NT2/D1 (cell line): ENCODE measurements around the gene ZBTB37.

Experiments used
- DNase-seq: peaks from one replicate; pipeline ENCODE4 v3.0.0-alpha.2; 2011; ENCODE audit warnings: low read depth, low spot score
- H3K27me3 ChIP-seq: 2 replicates; pipeline ENCODE4 v1.6.0; 2011; ENCODE audit warnings: mild to moderate bottlenecking; ENCODE audit not compliant: insufficient read length, insufficient read depth
- H3K36me3 ChIP-seq: 2 replicates; pipeline ENCODE4 v1.6.1; 2011; ENCODE audit warnings: mild to moderate bottlenecking, low read length, mixed read lengths; ENCODE audit not compliant: insufficient read depth, insufficient read length
- H3K4me1 ChIP-seq: 2 replicates; pipeline ENCODE4 v1.5.1; 2011; ENCODE audit not compliant: insufficient read depth, insufficient read length
- H3K4me3 ChIP-seq: 2 replicates; pipeline ENCODE4 v1.5.1; 2011; ENCODE audit warnings: low read depth; ENCODE audit not compliant: insufficient read length
- H3K9ac ChIP-seq: 2 replicates; pipeline ENCODE4 v1.6.0; 2011; ENCODE audit warnings: low read depth; ENCODE audit not compliant: insufficient read length
- H3K9me3 ChIP-seq: 2 replicates; pipeline ENCODE4 v1.5.1; 2011; ENCODE audit warnings: mild to moderate bottlenecking, low read length; ENCODE audit not compliant: insufficient read depth
- SUZ12 ChIP-seq: IDR thresholded peaks from 2 replicates; pipeline ENCODE4 v1.6.1; 2011; ENCODE audit not compliant: insufficient read length, insufficient read depth; ENCODE audit errors: extremely low read depth
- YY1 ChIP-seq: IDR thresholded peaks from 2 replicates; pipeline ENCODE4 v1.6.1; 2011; ENCODE audit not compliant: insufficient read length, insufficient read depth
- ZNF274 ChIP-seq: IDR thresholded peaks from 2 replicates; pipeline ENCODE4 v1.6.1; 2011; ENCODE audit warnings: mild to moderate bottlenecking, low read depth, low read length

ZBTB37 gene

GRCh38 chr1:173914366-173914871 is 46.2 kb downstream of the ZBTB37 start:
- H3K36me3 ChIP-seq: no peaks in the 10 kb centered on the region
- TF ChIP-seq ZNF274: no peak
- TF ChIP-seq SUZ12: no peak
- no peak for TF ChIP-seq YY1
- peak; percentile 28 for DNase-seq
- peaks cover 4% of the 10 kb centered on the region for H3K4me1 ChIP-seq
- no peaks in the 10 kb centered on the region for H3K27me3 ChIP-seq
- no peak overlapping the region for H3K9ac ChIP-seq
- H3K9me3 ChIP-seq: no peaks in the 10 kb centered on the region
- H3K4me3 ChIP-seq: no peak overlapping the region

GRCh38 chr1:173915596-173915995 is 47.4 kb downstream of the ZBTB37 start:
- DNase-seq: no peak
- TF ChIP-seq ZNF274 (no peak), YY1 (no peak), SUZ12 (no peak)
- no peaks in the 10 kb centered on the region for H3K36me3 ChIP-seq

GRCh38 chr1:173916667-173917066 is 48.5 kb downstream of the ZBTB37 start:
- TF ChIP-seq SUZ12: no peak
- no peak for TF ChIP-seq ZNF274
- no peak for TF ChIP-seq YY1
- Histone ChIP-seq H3K27me3 (no peaks in the 10 kb centered on the region), H3K9ac (no peak overlapping the region)

More at GRCh38 chr1:173915596-173915995, 47.4 kb downstream of the ZBTB37 start:
- H3K9me3 ChIP-seq: no peaks in the 10 kb centered on the region
- no peaks in the 10 kb centered on the region for H3K27me3 ChIP-seq
- H3K4me3 ChIP-seq: no peak overlapping the region
- no peak overlapping the region for H3K9ac ChIP-seq
- H3K4me1 ChIP-seq: peaks cover 4% of the 10 kb centered on the region

GRCh38 chr1:173917149-173917548 is 49.0 kb downstream of the ZBTB37 start, which contains the start of gene SERPINC1:
Gene SERPINC1, minus strand, starts transcription at chr1:173917327. Its CDS starts 68 bp downstream, at chr1:173917259.
- no peak for TF ChIP-seq YY1
- no peak for TF ChIP-seq ZNF274
- TF ChIP-seq SUZ12: no peak
- no peaks in the 10 kb centered on the region for H3K36me3 ChIP-seq
- H3K4me1 ChIP-seq: peaks cover 4% of the 10 kb centered on the region
- no peak within 1 kb of the TSS for H3K4me3 ChIP-seq
- DNase-seq: no peak
- H3K27me3 ChIP-seq: no peaks in the 10 kb centered on the region
- H3K9me3 ChIP-seq: no peaks in the 10 kb centered on the region
- H3K9ac ChIP-seq: no peak within 1 kb of the TSS

More at GRCh38 chr1:173916667-173917066, 48.5 kb downstream of the ZBTB37 start:
- Histone ChIP-seq H3K36me3 (no peaks in the 10 kb centered on the region), H3K9me3 (no peaks in the 10 kb centered on the region), H3K4me3 (no peak overlapping the region), H3K4me1 (peaks cover 4% of the 10 kb centered on the region)
- no peak for DNase-seq

- DNase-seq: no peak
- no peak overlapping the region for H3K9ac ChIP-seq
- H3K9me3 ChIP-seq: no peaks in the 10 kb centered on the region
These were observed 49.7 kb downstream of the ZBTB37 start for GRCh38 chr1:173917635-173918493.

GRCh38 chr1:173920861-173921260 is 52.7 kb downstream of the ZBTB37 start:
- TF ChIP-seq YY1 (no peak), SUZ12 (no peak), ZNF274 (no peak)
- H3K4me3 ChIP-seq: no peak overlapping the region

More at GRCh38 chr1:173917635-173918493, 49.7 kb downstream of the ZBTB37 start:
- TF ChIP-seq YY1: no peak
- TF ChIP-seq ZNF274: no peak
- no peak for TF ChIP-seq SUZ12
- no peaks in the 10 kb centered on the region for H3K27me3 ChIP-seq
- H3K4me3 ChIP-seq: no peak overlapping the region
- no peaks in the 10 kb centered on the region for H3K36me3 ChIP-seq
- H3K4me1 ChIP-seq: peaks cover 4% of the 10 kb centered on the region

More at GRCh38 chr1:173920861-173921260, 52.7 kb downstream of the ZBTB37 start:
- H3K4me1 ChIP-seq: peaks cover 4% of the 10 kb centered on the region
- no peak for DNase-seq
- H3K9ac ChIP-seq: no peak overlapping the region
- H3K27me3 ChIP-seq: no peaks in the 10 kb centered on the region
- no peaks in the 10 kb centered on the region for H3K36me3 ChIP-seq
- H3K9me3 ChIP-seq: no peaks in the 10 kb centered on the region
